Inflammatory macrophage treated with lipopolysaccharide for 4 hours (primary cell): ENCODE data around the gene RBM19.
"Not testable (repeated sequence)": the region's sequence is repeated elsewhere in the genome, so short reads cannot be mapped to it uniquely, and the experiment has no call there.

Experiments used
- DNase-seq: peaks from one replicate; pipeline ENCODE4 v3.0.0-alpha.2; 2020

The RBM19 gene

DNA sequence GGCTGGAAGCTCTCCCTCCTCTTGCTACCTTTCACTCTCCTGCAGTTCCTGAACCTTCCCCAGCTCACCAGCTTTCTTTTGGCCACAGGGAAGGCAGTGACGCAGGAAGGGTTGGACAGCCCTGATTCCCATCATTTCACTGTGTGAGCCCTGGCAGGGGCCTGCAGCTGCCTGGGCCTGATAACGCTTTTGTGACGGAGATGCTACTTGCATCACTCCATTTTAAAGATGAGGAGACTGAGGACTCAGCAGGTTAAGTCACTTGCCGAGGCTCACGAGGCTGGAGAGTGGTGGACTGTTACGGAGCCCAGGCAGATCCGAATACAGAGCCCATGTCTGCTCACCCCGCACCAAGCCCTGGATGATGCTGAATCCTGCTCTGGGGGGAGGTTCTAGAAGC, 145.3 kb downstream of the RBM19 start:
- no peak for DNase-seq

DNA sequence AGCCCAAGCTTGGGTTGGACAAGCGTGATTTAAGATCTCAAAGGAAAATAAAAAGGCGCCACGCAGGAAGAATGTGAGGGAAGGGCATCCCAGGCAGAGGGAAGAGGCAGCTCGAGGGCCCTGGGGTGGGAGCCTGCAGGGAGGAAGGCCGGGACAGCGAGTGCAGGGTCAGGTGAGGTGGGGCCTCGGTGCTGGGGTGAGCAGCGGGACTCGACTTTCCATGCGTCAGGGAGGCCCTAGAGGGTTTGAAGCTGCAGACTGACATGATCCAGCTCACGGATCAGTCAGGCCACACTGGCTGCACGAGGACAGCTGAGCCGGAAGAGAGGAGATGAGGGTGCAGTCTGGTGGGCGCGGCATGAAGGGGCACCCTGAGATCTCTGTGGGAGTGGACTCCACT, 145.8 kb downstream of the RBM19 start:
- no peak for DNase-seq

DNA sequence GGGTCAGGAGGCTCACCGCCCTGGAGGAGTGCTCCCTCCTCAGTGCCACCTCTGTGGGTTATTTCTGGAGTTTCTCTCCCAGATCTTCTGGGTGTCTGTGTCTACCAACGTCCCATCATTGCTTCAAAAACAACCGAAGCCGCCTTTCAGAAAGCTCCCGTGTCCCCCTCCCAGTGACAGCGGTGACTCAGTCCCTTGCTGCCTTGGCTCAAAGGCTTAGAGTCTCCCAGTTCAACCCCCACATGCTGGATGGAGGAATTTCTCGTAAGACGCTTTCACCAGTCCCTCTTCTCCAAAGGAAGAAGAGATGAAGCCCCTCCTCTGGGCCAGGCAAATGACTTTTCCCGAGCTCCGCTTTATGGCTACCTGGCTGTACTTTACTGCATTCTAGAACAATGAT, 146.6 kb downstream of the RBM19 start:
- DNase-seq = no peak

DNA sequence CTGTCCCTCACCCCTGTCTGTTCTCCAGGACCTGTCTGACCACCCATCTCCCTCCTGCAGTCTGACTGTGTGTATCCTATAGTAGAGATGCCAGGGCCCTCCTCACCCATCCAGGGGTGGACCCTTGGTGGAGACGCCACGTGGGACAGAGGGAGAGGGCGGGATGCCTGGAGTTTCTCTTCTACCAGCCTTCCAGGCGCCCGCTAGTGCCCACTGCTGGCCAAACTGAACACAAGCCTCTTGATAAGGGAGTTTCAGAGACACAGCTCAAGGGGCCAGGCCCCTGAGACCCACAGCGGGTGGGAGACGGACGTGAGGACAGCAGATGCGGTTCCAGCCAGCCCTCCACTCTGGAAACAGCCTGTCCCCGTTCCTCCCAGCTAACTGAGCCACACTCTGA, 147.3 kb downstream of the RBM19 start:
- no peak for DNase-seq

DNA sequence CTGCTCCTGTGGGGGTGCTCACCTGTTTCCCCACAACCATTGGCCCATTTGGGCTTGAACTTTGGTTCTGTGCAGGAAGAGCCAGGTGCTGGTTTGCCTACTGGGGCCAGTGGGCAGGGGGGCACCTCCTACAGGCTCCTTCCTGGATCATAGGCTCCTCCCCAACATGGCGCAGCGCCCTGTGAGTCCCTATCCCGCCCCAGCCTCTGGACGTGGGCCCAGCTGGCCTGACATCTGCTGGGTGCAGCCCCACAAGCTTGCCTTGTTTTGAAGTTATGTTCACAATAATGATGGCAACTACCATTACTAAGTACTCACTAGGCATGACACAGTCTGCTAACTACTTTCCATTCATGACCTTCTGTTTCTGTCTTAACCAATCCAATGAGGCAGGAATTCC, 147.8 kb downstream of the RBM19 start:
- DNase-seq = no peak

DNA sequence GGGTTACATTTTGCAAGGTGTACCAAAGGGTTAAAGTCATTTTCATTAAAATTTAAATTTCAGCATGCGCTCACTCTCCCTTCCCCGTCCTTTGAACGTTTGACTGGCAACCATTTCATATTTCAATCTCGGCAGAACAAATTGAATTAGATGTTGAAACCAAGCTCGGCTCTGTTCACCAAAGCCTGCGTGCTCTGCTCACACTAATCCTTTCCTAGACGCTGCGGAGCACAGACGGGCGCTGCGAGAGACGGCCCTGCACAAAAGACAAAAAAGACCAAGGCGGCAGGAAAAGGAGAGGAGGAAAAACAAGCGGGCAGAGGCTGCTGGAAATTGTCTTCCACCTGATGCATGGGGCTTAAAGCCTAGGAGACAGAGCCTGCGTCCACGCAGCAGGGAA, 149.3 kb downstream of the RBM19 start:
- DNase-seq = no peak

DNA sequence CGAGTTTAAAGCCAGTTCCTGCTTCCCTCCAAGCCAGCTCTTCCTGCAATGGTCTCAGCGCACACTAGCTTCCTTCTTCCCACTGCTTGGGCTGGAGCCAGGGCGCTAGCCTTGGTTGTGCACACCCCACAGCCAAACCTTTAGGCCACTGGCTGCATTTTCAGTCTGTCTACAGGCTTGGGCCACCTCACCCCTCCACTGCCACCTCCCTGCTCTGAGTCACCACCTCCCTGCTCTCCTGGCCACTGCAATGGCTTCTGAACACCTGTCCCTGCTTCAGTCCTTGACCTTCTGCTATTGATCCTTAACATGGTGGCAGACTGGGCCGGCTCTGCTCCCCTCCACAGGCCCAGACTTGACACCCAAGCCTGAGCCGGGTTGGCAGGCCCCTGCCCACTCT, 151.1 kb downstream of the RBM19 start:
- DNase-seq = no peak

DNA sequence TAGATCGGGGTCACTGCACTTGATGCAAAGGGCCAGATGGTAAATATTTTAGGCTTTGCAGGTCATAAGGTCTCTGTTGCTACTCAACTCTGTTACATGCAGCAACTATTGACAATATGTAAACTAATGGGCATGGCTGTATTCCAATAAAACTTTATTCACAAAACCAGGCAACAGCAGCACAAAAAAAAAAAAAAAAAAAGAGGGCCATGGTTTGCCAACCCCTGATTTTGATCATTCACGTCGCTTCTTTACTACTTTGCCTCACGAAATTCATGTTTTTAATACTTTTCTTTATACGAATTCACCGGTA, 152.9 kb downstream of the RBM19 start:
- DNase-seq = no peak

DNA sequence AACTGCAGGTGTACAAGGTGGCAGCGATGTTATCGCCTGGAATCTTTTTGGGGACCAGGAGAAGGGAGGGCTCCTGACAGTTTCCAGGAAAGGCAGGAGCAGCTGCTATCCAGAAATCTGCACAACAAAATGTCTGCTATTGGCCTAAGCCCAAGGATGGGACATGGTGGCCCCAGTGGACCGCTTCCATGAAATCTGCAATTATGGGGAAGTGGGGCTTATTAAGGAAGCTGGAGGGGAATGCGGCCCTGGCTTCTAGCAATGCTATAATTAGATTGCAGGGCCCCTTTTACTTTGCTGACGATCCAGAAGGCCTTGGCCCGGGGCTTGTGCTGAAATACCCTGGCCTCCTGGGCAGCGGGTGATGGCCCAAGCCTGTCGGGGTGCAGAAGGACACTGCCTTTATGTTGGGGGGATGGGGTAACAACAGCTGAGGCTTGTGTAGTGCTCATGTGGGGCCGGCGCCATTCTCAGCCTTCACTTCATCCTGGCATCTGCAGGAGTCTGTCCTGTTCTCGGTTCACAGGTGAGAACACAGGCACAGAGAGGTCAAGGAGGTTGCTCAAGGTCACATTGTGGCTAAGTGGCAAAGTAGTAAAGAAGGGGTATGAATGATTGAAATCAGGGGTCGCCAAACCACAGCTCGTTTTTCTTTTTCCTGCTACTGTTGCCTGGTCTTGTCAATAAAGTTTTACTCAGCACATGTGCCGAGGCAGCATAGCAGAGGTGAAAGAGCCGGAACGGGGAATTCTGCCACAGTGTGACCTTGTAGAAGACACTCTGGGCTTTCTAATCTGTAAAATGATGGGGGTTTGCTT, 153.5 kb downstream of the RBM19 start:
- no peak for DNase-seq

DNA sequence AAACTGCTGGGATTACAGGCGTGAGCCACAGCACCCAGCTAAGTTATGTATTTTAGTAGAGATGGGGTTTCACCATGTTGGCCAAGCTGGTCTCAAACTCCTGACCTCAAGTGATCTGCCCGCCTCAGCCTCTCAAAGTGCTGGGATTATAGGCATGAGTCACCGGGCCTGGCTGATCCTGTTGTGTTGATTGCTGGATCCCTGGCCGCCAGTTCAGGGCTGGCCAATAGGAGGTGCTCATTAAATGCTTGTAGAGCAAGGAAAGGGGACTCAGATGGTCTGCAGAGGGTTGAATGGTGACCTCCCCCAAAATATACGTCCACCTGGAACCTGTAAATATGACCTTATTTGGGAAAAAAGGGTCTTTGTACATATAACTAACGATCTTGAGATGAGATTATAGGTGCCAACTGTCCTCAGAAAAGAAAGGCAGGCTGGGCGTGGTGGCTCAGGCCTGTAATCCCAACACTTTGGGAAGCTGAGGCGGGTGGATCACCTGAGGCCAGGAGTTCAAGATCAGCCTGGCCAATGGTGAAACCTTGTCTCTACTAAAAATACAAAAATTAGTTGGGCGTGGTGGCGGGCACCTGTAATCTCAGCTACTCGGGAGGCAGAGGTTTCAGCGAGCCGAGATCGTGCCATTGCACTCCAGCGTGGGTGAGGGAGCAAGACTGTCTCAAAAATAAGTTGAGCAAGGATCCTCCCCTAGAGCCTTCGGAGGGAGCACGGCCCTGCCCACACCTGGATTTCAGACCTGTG, 156.5 kb downstream of the RBM19 start:
- not testable (repeated sequence) for DNase-seq

DNA sequence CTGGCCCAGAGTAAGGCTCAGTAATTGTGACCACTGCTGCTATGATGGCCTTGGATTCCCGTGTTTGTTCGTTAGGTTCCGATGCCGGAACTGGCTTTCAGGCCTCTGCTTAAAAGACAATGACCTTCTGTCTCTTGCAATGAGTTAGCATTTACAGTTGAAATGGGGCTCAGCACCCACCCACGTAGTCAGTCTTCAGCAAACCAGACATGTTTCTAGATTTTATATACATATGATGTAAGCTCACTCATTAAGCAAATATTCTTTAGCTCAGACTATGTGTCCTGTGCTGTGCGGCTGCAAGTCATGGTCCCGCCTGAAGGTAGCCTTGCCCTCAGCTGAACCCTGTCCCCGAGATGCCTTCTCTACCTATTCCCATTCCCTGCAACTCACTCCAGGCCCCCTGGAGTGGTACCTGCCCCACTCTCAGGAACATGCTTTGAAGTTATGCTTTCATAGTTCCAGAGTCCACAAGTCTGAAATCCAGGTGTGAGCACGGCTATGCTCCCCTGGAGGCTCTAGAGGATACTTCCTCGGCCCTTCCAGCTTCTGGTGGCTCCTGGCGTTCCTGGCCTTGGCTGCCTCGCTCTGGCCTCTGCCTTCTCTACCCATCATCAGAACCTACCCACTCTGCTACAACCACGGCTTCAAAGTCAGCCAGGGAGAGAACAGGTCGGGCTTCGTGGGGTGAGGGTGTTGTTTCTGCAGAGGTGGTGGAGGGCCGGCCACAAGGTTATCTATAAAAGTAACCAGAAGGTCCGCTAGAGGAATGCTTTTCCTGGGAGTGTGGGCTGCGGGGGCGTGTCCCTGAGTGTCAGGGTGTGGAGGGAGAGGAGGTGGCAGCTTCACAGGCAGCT, 157.8 kb downstream of the RBM19 start:
- no peak for DNase-seq

DNA sequence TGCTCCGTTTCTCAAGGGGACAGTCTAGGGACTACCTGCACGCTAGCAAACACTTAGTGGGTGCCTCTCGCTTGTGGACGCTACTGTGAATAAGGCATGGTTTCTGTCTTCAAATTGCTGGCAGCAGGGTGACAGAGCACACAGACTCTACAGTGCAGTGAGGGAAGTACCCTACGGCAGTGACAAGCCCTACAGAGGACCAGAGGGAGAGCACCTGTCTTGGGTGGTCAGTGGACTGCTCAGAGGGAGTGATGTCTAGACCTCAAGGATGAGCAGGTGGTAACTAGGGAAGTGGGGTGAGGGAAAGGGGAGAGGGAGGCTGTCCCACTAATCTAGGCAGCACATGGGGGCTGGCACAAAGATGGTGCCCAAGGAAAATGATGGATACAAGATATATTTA, 160.5 kb downstream of the RBM19 start:
- DNase-seq = no peak

DNA sequence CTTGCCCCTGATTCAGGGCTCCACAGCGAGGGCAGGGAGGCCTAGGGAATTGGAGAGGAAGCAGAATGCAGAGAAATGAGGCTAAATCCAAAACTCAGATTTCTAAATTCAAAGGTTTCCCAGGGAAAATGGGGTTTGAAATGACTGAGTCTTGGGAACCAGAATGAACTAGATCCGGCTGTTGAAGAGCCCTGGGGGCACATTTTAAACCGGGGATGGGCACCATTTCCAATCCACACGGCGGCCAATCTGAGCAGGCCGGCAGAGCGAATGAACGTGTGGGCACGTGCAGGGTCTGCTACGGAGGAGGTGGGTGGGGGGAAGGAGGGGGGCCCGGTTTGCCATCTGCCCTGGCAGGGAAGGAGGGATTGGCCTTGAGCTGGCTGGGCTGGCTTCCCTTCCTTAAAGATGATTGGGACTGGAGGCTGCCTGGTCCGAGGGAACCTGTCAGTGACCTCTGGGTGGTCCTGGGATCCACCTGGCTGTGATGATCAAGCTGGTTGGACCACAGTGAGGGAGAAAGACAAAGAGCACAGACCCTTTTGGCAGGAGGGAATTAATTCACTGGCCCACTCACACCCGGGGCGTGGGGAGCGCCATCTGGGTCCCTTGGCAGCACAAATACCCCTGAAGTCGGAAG, 161.0 kb downstream of the RBM19 start:
- DNase-seq = no peak

DNA sequence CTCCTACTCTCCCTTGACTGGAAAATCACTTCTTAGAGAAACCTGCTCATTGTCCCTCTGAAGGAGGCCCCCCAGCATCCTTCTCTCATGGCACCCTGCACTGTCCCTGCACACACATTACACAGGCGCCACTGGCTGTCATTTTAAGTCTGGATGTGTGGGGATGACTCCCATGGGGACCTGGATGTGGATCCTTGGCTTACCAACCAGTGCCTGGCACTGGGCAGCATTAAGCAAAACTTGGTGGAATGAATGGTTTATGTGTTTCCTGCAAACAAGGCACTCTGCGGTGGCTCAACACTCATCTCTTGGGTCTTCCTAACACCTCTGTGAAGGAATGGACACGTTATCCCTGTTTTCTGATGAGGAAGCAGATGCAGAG, 162.4 kb downstream of the RBM19 start:
- DNase-seq = no peak

DNA sequence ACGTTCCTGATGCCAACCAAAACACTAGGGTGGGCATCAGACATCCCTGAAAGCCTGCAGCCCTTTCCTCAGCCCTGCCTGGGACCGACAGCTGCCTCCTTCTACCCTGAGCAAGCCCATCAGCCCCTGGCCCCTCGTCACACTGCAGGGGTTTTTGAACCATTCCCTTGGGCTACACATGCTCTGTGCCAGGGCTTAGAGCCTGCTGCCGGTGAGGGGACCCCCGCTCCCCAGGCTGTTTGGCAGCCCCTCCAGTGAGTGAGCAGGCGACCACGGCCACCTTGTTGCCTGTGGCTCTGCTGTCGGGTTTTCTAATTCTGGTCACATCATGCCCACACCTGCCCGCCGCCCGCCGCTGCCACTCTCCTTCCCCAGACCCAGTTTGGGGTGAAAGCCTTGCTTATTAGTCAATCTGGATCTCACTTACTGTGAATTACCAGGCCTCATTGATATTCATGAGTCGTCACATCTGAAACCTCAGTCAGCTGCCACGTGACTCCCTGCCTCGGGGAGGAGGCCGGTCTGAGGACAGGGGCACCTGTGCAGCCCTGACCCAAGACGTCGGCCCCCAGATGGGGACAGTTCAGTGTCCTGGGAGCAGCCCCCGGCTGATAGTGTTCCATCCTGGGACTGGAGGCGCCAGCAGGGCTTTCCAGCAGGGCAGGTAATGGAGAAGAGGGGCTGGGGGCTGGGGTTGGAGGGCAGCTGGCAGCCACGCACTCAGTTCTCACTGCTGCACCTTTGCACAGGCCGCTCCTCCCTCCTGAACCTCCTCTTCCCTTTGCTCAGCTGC, 163.0 kb downstream of the RBM19 start:
- DNase-seq = no peak

DNA sequence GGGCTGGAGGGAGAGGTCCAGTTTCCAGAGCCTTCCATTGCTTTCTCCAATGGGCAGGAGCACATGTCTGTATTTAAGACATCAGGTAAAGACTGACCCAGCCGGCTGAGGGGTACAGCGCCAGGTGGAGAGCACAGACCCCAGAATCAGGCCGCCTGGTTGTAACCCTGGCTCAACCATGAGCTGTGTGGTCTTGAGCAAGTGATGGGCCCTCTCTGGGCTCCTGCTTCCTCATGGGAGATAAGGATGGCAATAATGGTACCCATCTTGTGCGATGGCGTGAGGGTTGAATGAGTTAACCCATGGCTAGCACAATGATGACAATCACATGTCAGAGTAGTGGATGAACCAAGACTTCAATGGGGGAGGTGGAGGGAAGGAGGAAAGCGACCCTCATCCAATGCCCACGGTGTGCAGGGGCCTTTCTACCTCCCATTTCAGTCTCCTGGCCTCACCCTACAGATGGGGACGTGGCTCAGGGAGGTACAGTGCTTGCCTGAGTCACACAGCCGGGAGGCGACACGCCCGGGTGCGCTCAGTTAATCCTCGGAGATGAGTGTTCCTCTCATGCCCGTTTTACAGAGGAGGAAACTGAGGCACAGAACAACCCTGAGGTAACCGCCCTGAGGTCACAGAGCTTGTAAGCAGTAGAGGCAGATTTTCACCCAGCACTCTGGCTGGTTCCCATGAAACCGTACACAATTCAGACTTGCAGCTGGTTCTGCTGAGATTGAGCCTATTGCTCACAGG, 163.9 kb downstream of the RBM19 start:
- DNase-seq = no peak

DNA sequence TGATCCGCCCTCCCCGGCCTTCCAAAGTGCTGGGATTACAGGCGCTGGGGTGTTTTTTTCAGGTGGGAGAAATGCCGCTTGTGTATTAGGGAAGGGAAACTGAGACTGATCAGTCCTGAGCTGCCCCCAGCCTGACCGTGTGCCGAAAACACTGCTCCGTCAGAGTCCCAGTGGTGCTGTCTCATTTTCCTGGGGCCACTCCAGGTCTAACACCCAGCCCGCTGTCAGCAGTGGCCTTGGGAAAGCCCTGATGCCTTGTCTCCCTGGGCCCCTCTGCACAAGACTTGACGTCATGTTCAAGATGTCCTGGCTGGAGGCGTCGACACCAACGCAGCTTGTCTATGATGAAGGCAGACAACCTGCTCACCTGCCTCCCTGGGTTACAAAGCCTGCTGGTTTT, 165.9 kb downstream of the RBM19 start:
- DNase-seq = no peak

DNA sequence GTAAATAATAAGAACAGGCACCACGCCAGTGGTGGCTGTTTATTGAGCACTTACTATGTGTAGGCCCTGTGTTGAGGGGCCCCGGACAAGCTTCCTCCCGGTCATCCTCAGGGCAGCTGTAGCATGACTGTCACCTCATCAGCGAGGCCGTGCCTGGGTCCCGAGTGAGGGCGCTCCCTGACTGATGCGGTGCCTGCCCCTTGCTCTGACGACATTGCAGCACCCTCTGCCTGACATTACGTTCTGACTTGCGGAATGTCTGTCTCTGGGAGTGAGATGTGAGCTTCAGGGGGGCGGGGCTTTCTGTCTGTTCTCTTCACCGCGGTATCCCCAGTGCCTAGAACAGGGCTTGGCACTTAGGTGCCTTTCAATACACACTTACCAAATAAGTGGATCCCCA, 167.6 kb downstream of the RBM19 start:
- DNase-seq = no peak

DNA sequence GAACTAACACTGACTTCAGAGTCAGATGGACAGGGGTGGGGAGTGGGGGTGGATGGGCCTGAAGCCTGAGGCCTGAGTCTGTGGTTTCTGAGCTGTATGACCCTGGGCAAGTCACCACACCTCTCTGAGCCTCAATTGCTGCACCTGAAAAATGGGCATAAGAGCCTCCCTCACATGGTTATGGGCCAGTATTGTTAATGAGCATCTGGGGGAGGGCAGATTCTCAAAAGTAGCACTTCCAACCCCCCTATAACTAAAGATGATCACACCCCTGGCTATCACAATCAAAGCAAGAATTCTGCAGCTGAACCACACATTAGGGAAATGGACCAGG, 168.6 kb downstream of the RBM19 start:
- DNase-seq = no peak

DNA sequence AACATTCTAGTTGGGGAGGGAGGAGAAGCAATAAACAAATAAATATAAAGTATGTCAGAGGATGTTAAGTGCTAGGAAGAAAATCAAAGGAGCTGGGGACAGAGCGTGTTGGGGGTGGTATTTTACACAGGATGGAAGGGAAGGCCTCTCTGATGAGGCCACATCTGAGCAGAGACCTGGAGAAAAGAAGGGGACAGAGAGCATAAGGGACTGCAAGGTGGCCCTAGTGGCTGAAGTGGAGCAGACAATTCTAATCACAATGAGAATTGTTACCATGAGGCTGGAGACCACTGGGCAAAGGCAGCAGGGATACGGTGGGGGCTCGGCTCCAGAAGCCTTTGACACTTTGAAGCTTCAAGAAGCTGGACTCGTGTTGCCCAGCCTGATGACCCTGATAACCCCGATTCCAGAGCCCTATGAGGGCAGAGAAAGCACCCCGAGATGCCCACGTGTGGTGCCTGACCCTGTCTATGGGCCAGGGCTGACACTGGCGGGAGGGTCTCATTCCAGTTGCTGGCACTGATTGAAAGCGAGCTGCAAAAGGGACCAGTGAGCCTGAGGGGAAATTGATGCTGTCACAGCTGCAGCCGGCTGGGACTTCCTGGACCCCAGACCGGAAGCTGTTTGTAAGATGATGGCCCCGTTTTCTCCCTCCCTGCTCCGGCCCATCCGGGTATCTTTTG, 169.1 kb downstream of the RBM19 start:
- no peak for DNase-seq
